MM.1S (cell line): Measurements from ENCODE around the gene DNAI1.

Source experiments
- CTCF ChIP-seq: fragments of 300-600 bp; sonication (generic); IDR thresholded peaks from 2 replicates; pipeline ENCODE4 v1.5.1; 2016; ENCODE audit warnings: antibody characterized with exemption, low read length, mixed read lengths
- EZH2 ChIP-seq: fragments of 300-600 bp; sonication (generic); optimal IDR thresholded peaks from 2 replicates; pipeline ENCODE3; 2017; ENCODE audit warnings: low read depth, mild to moderate bottlenecking, antibody characterized with exemption, low read length, mixed read lengths
- EZH2phosphoT487 ChIP-seq: fragments of 300-600 bp; sonication (generic); IDR thresholded peaks from 2 replicates; pipeline ENCODE4 v1.6.1; 2018; ENCODE audit warnings: antibody characterized with exemption, low read length

- no peak for TF ChIP-seq CTCF
- TF ChIP-seq EZH2phosphoT487: no peak
- no peak for TF ChIP-seq EZH2
Measured at GRCh38 chr9:34555002-34555348, 96.4 kb downstream of the DNAI1 start.
